ENCODE data around the gene CDK2AP2. TPM values are rescaled to one million over a fixed set of nuclear protein-coding genes. Genes with fewer than 3 reads are reported as not detected.

The CDK2AP2 gene
- total RNA-seq, 1 donor from 2014 or later: 79.7 TPM

GRCh38 chr11:67524480-67524808 lies 16.5 kb upstream of the CDK2AP2 start:
- Histone ChIP-seq H3K4me3 (no peak overlapping the region), H3K27ac (no peak overlapping the region), H3K27me3 (ENCODE audit: low read depth) (no peaks in the 10 kb centered on the region), H3K36me3 (no peaks in the 10 kb centered on the region), H3K9me3 (no peaks in the 10 kb centered on the region), H3K4me1 (no peaks in the 10 kb centered on the region)
- TF ChIP-seq CTCF (IDR thresholded peaks at IDR 0.05): no peak
- DNase-seq (no peak), ATAC-seq (no peak)
- intact Hi-C loops (cut with DNase I): no loop called here

- no peaks in the 10 kb centered on the region for H3K36me3 ChIP-seq
- H3K27ac ChIP-seq: no peak overlapping the region
- intact Hi-C loops (cut with DNase I): no loop called here
- no peak overlapping the region for H3K4me3 ChIP-seq
- no peak for TF ChIP-seq CTCF (IDR thresholded peaks at IDR 0.05)
- no peaks in the 10 kb centered on the region for H3K27me3 ChIP-seq (ENCODE audit: low read depth)
- no peak for DNase-seq
- no peaks in the 10 kb centered on the region for H3K4me1 ChIP-seq
- no peaks in the 10 kb centered on the region for H3K9me3 ChIP-seq
- no peak for ATAC-seq
Measured at GRCh38 chr11:67523556-67524479, 15.9 kb upstream of the CDK2AP2 start.

- no peak for DNase-seq
Measured at GRCh38 chr11:67522844-67523555, 15.0 kb upstream of the CDK2AP2 start, which contains the start of gene CABP2. CABP2 (minus strand) TSS chr11:67523446; CDS start chr11:67523326, 120 bp downstream.

GRCh38 chr11:67522338-67522737 lies 14.4 kb upstream of the CDK2AP2 start:
- DNase-seq: no peak
- Histone ChIP-seq H3K4me1 (no peaks in the 10 kb centered on the region), H3K36me3 (no peaks in the 10 kb centered on the region)

More at GRCh38 chr11:67522844-67523555, 15.0 kb upstream of the CDK2AP2 start, which contains the start of gene CABP2:
- H3K27me3 ChIP-seq (ENCODE audit: low read depth): no peaks in the 10 kb centered on the region
- H3K36me3 ChIP-seq: no peaks in the 10 kb centered on the region
- TF ChIP-seq CTCF (IDR thresholded peaks at IDR 0.05): no peak
- H3K9me3 ChIP-seq: no peaks in the 10 kb centered on the region
- no peak for ATAC-seq
- intact Hi-C loops (cut with DNase I): no loop called here
- no peak within 1 kb of the TSS for H3K27ac ChIP-seq
- no peaks in the 10 kb centered on the region for H3K4me1 ChIP-seq
- no peak within 1 kb of the TSS for H3K4me3 ChIP-seq

GRCh38 chr11:67521924-67522323 lies 14.0 kb upstream of the CDK2AP2 start:
- ATAC-seq (no peak), DNase-seq (no peak)
- Histone ChIP-seq H3K4me1 (no peaks in the 10 kb centered on the region), H3K27ac (no peak overlapping the region), H3K36me3 (no peaks in the 10 kb centered on the region), H3K4me3 (no peak overlapping the region), H3K27me3 (ENCODE audit: low read depth) (no peaks in the 10 kb centered on the region), H3K9me3 (no peaks in the 10 kb centered on the region)
- intact Hi-C loops (cut with DNase I): no loop called here
- TF ChIP-seq CTCF (IDR thresholded peaks at IDR 0.05): no peak

More at GRCh38 chr11:67522338-67522737, 14.4 kb upstream of the CDK2AP2 start:
- H3K27me3 ChIP-seq (ENCODE audit: low read depth): no peaks in the 10 kb centered on the region
- no peaks in the 10 kb centered on the region for H3K9me3 ChIP-seq
- no peak for ATAC-seq
- no peak overlapping the region for H3K27ac ChIP-seq
- TF ChIP-seq CTCF (IDR thresholded peaks at IDR 0.05): no peak
- H3K4me3 ChIP-seq: no peak overlapping the region
- intact Hi-C loops (cut with DNase I): no loop called here
